GM10266 (cell line): ENCODE results near the gene BRMS1.
A peak's percentile ranks its signal among the peaks of the same experiment; 100 is the strongest.

Experiments used
- DNase-seq: peaks from one replicate; pipeline ENCODE4 v3.0.0; 2012; ENCODE audit errors: extremely low spot score
- TF ChIP-seq, protein P1 (sequence below): IDR thresholded peaks from 2 replicates; pipeline ENCODE4 v1.5.1; 2012; ENCODE audit warnings: mild to moderate bottlenecking, low read depth; ENCODE audit not compliant: control insufficient read depth, insufficient read depth; ENCODE audit errors: missing control alignments

The BRMS1 gene

DNA sequence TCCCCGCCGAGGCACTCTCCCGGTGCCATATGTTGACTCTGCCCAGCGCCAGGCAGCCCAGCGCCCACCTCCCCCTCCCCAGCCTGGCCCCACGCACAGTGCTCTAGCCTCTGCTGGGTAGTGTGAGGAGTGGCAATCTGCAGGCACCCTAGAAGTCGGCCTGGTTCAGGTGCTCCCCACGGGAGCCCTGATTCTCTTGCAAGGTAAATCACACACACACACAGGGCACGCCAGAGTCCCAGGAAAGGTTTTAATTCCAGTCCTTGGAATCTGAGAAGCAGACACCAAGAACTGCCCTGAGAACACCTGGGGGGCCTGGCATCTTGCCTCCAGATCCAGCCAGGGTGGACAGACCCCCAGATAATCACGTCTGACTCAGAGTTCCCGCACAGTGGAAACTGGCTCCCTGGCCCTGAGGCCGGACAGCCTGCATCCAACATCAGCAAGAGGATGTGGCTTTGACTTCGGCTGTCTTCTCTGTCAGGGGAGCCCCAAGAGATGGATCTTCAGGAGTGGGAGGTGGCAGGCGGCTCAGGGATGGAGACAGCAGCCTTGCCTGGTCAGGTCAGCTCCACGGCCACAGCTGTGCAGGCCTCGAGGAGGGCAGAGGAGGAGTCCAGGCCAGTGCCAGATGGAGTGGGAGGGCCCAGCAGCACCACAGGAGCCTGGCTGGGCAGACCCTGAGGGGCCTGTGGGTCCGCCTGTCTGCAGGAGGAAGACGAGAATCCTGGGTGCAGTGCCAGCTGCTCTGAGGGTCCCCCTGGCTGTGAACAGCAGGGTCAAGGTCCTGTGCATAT is 7.6 kb downstream of the BRMS1 start:
- DNase-seq: no peak
- TF ChIP-seq, protein P1, sequence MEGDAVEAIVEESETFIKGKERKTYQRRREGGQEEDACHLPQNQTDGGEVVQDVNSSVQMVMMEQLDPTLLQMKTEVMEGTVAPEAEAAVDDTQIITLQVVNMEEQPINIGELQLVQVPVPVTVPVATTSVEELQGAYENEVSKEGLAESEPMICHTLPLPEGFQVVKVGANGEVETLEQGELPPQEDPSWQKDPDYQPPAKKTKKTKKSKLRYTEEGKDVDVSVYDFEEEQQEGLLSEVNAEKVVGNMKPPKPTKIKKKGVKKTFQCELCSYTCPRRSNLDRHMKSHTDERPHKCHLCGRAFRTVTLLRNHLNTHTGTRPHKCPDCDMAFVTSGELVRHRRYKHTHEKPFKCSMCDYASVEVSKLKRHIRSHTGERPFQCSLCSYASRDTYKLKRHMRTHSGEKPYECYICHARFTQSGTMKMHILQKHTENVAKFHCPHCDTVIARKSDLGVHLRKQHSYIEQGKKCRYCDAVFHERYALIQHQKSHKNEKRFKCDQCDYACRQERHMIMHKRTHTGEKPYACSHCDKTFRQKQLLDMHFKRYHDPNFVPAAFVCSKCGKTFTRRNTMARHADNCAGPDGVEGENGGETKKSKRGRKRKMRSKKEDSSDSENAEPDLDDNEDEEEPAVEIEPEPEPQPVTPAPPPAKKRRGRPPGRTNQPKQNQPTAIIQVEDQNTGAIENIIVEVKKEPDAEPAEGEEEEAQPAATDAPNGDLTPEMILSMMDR: no peak

DNA sequence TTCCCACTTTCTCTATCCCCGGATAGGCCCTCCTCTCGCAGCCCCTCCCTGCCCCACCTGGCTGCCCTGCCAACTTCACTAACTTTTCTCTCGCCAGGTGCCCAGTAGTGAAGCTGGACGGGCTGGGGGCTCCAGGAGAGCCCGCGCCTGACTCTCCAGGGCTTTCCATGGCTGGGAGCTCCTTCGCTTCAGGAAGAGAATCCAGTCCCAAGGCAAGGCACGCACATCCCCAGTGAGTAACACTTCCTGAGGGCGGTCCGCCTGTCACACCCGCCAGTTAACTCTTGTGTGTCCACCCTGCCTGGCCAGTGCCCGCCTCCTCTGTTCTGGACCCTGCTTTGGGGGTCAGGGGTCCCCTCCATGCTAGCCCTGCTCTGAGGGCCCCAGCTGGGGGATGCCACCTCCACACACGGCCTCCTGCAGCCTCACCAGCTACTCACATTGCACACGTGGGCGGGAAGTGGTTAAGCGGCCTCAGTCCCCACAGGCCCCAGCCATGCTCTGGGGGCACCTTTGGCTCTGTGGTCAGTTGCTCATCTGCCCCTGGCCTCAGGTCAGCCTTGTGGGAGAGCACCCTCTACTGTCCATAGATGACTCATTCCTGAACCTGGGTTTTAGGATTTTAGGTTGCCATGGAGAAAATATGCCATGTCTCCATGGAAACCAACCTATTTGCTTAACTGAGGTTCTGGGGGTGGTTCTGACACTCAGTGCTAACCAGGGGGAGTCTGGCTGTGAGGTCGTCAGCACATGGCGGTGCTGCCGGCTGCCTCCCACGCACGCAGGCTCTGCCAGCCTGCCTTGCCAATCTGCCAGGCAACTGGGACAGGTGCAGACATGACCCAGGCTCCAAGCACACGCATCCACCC is 8.4 kb downstream of the BRMS1 start, which contains the start of gene RIN1:
RIN1 (minus strand) TSS at position 201 of the 869 bp plus-strand sequence; CDS start at position 169, 32 bp downstream.
- TF ChIP-seq, protein P1: peak; percentile 59
- peak; percentile 87 for DNase-seq

DNA sequence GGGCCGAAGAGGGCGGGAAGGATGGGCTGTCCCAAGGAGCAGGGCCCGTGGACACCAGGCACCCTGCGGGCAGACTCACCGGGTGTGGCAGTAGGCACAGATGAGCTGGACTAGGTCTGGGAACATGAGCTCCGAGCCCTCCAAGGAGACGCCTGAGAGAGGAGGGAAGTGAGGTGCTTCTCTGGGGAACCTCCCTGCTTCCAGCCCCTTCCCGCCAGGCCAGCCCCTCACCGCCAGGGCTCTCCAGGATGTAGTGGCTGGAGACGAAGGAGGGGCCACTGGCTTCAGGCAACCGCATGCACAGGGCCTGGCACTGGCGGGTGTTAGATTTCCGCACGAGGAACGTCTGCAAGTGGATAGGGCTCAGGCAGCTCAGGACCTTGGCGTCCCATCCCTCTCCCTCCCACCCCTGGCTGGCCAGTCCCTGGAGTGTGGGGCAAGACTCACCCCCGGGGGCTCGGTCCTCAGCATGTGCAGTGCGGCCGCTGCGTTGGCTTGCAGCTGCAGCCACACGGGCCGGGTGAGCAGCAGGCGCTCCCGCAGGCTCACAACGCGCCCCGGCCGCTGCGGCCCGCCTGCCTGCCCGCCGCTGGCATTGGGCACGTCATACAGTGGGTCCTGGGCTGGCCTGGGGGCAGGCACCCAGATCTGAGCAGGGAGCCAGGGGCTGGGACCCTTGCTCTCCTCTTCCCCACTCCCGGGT is 9.2 kb downstream of the BRMS1 start:
- DNase-seq: no peak

DNA sequence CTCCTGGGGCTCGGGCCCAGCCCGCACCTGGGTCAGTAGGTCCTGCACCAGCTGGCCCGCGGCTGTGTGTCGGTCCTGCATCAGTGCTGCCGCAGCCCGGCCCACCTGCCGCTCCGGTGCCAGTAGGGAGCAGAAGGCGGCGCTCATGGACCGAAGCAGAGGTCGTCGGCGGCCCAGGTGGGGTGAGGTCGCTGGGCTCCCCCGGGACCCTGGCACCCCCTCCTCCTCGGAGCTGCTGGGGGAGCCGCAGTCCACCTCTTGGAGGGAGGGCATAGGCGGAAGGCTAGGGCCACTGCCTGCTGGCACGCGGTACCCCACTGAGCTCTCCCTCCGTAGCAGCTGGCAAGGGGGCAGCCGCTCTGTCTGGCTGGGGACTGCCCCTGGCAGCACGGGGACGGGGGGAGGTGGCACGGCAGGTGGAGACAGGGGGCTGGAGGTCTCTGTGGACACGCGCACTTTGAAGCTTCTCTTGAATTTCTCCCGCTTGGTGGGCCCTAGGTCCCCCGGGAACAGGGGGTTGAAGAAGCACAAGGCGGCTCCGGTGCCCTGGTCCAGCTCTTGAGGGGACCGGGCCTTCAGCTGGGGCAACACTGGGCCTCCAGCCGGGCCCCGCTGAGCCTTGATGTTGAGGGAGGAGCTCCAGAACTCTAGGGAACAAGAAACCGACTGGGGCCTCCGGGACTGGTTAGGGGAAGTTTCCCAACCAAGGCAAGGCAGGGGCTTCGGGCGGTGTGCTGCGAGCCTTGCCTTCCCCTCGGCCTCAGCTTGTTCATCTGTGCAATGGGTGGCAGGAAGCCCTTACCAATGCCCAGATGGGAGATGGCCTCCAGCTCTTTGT is 10.1 kb downstream of the BRMS1 start:
- TF ChIP-seq, protein P1: no peak
- DNase-seq: no peak

More for the DNA sequence above, 9.2 kb downstream of the BRMS1 start:
- TF ChIP-seq, protein P1: no peak

DNA sequence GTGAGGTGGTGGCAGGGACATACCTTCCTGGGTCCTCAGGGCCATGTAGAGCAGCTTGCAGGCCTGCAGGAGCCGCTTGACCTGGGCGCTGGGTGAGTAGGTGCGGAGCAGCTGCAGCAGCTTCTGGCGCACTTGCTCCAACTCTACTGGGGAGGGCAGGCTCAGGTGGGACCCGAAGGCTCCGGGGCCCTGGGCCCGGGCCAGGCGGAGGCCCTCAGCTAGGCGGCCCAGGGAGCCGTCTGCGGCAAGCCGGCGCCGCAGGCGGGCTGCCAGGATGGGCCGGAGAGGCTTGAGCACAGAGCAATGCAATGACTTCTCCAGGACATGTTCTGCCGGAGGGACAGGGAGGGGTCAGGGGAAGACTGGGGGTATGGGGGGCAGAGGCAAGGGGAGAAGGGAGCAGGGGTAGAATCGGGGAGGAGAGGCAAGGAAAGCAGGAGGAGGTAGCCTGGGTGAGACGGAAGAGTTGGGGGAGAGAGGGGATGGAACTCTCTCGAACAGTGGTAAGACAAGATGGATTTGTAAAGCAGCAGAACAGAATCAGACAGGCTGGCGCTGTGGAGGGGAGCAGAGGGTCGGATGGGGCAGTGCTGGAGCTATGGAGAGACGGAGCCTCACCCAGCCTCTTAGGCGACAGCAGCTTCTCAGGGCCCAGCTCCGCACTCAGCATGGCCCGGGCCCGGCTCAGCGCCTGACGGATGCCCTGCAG is 10.9 kb downstream of the BRMS1 start:
- DNase-seq: no peak
- TF ChIP-seq, protein P1: no peak

DNA sequence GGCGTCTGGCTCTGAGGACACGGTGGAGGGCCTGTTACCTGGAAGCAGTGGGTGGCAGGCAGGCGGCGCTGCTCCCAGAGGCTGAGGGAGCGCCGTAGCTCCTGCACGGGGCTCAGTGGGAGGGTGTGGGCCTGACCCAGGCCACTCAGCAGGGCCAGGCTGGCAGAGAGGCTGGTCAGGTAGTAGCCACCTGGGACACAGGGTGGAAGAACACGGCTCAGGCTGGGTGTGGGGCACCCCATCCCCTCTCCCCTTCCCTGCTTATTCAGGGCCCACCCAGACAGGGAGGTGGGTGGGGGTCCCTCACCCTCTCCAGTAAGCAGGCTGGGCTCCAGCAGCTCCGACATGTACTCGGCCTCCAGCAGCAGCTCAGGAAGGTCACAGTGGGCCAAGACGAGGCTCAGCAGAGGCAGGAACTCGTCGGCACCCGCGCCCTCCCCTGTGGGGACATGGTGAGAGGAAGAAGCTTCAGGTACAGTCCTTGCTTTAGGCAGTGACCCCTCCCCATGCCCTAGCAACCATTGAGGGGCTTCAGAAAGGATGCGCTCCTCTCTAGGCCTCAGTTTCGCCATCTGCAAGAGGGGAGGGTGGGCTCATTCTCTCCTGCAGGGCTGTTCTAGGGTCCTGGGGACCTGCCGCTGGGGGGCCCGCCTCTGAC is 11.6 kb downstream of the BRMS1 start:
- TF ChIP-seq, protein P1: no peak
- DNase-seq: no peak
